GM23338 (cell line): ENCODE results near the gene S100A3.

ENCODE experiments used
- CTCF ChIP-seq, 2 experiments: fragments of 200-600 bp in 1 of 2; sonication (generic) in 1 of 2; conservative IDR thresholded peaks; 2 replicates each; pipeline versions ENCODE4 v1.5.1 to v1.6.1; 2016 to 2017; ENCODE audit warnings: antibody characterized with exemption in 2 of 2, low read depth in 2 of 2, mild to moderate bottlenecking in 2 of 2, moderate library complexity in 1 of 2
- EZH2 ChIP-seq: fragments of 200-600 bp; sonication (generic); IDR thresholded peaks from one replicate; pipeline ENCODE4 v1.8.0; 2017; ENCODE audit warnings: antibody characterized with exemption, mild to moderate bottlenecking, low read depth; ENCODE audit not compliant: unreplicated experiment
- POLR2AphosphoS5 ChIP-seq: IDR thresholded peaks from 2 replicates; pipeline ENCODE4 v1.6.1; 2016; ENCODE audit warnings: antibody characterized with exemption, low read depth

- TF ChIP-seq EZH2 (no peak), CTCF (conservative IDR thresholded peaks at IDR 0.05; ENCODE audit: low read depth in 2 of 2) (no peak), POLR2AphosphoS5 (no peak)
Measured at GRCh38 chr1:153553096-153553495, 4.0 kb upstream of the S100A3 start.
